Large intestine (tissue), 3 donors: ENCODE data around the gene ADAM22. TPM values are rescaled to one million over a fixed set of nuclear protein-coding genes. Genes with fewer than 3 reads are reported as not detected.

Experiments
- DNase-seq, 2 donors: peaks; one replicate each; pipeline versions ENCODE4 v3.0.0 to v3.0.0-alpha.2; 2013
- H3K27ac ChIP-seq: one replicate; pipeline ENCODE4 v1.5.1; 2013; ENCODE audit warnings: low read length
- H3K27me3 ChIP-seq: 2 replicates; pipeline ENCODE4 v1.6.1; 2013; ENCODE audit warnings: low read length; ENCODE audit not compliant: control insufficient read depth, insufficient read depth
- H3K36me3 ChIP-seq: 2 replicates; pipeline ENCODE4 v1.6.1; 2013; ENCODE audit warnings: low read length; ENCODE audit not compliant: control insufficient read depth, insufficient read depth
- H3K4me1 ChIP-seq: one replicate; pipeline ENCODE4 v1.6.1; 2013; ENCODE audit warnings: low read length; ENCODE audit not compliant: control insufficient read depth, insufficient read depth
- H3K4me3 ChIP-seq: one replicate; pipeline ENCODE4 v1.5.1; 2013; ENCODE audit warnings: low read length
- H3K9me3 ChIP-seq: one replicate; pipeline ENCODE4 v1.6.1; 2013; ENCODE audit warnings: mild to moderate bottlenecking, low read depth, low read length, moderate library complexity; ENCODE audit not compliant: control insufficient read depth
- WGBS: methylation state at CpG from one replicate; pipeline ENCODE4 v1.1.5; 2013; ENCODE audit warnings: low lambda C conversion rate; ENCODE audit not compliant: insufficient coverage; 5-methylcytosine and 5-hydroxymethylcytosine counted together
- polyA plus RNA-seq: library from polyadenylated mRNA; unstranded; fragments of 120-200 nt; gene quantifications from one replicate; pipeline ENCODE4 v1.2.1, GENCODE V29; 2013

ADAM22 gene
- polyA plus RNA-seq, 1 donor, result 5.9 TPM

- no peak overlapping the region for H3K4me3 ChIP-seq
These were observed 138.1 kb downstream of the ADAM22 start for GRCh38 chr7:88071994-88072714.

GRCh38 chr7:88072715-88073055 is 138.6 kb downstream of the ADAM22 start:
- peaks cover 4% of the 10 kb centered on the region for H3K9me3 ChIP-seq
- H3K4me1 ChIP-seq, result no peaks in the 10 kb centered on the region
- no peaks in the 10 kb centered on the region for H3K36me3 ChIP-seq
- no peak overlapping the region for H3K4me3 ChIP-seq
- DNase-seq, result no peak
- no peak overlapping the region for H3K27ac ChIP-seq
- WGBS, result no CpG with 5 or more reads among the region's 1 CpG
- H3K27me3 ChIP-seq, result no peaks in the 10 kb centered on the region

More at GRCh38 chr7:88071994-88072714, 138.1 kb downstream of the ADAM22 start:
- WGBS, result 71% methylated on average over 1 of the region's 3 CpGs
- no peaks in the 10 kb centered on the region for H3K4me1 ChIP-seq
- H3K27me3 ChIP-seq, result no peaks in the 10 kb centered on the region
- no peak for DNase-seq
- peaks cover 4% of the 10 kb centered on the region for H3K9me3 ChIP-seq
- no peak overlapping the region for H3K27ac ChIP-seq
- H3K36me3 ChIP-seq, result no peaks in the 10 kb centered on the region

GRCh38 chr7:88073626-88074025 is 139.6 kb downstream of the ADAM22 start:
- DNase-seq, result no peak
- no CpG with 5 or more reads among the region's 1 CpG for WGBS
- H3K36me3 ChIP-seq, result no peaks in the 10 kb centered on the region
- H3K4me3 ChIP-seq, result no peak overlapping the region
- H3K27me3 ChIP-seq, result no peaks in the 10 kb centered on the region
- peaks cover 4% of the 10 kb centered on the region for H3K9me3 ChIP-seq
- H3K27ac ChIP-seq, result no peak overlapping the region
- no peaks in the 10 kb centered on the region for H3K4me1 ChIP-seq

GRCh38 chr7:88075216-88075615 is 141.2 kb downstream of the ADAM22 start:
- Histone ChIP-seq H3K4me3 (no peak overlapping the region), H3K27me3 (no peaks in the 10 kb centered on the region), H3K36me3 (no peaks in the 10 kb centered on the region), H3K4me1 (no peaks in the 10 kb centered on the region), H3K9me3 (no peaks in the 10 kb centered on the region), H3K27ac (no peak overlapping the region)
- 100% methylated on average over 2 of the region's 2 CpGs for WGBS
- DNase-seq, result no peak

GRCh38 chr7:88083883-88084282 is 149.8 kb downstream of the ADAM22 start:
- H3K4me1 ChIP-seq, result no peaks in the 10 kb centered on the region
- no CpG with 5 or more reads among the region's 2 CpGs for WGBS
- H3K27ac ChIP-seq, result no peak overlapping the region
- H3K4me3 ChIP-seq, result no peak overlapping the region
- no peaks in the 10 kb centered on the region for H3K9me3 ChIP-seq
- no peaks in the 10 kb centered on the region for H3K27me3 ChIP-seq
- DNase-seq, result no peak
- H3K36me3 ChIP-seq, result no peaks in the 10 kb centered on the region

- H3K27ac ChIP-seq, result no peak overlapping the region
- WGBS, result no CpG with 5 or more reads among the region's 1 CpG
- no peaks in the 10 kb centered on the region for H3K27me3 ChIP-seq
- no peaks in the 10 kb centered on the region for H3K4me1 ChIP-seq
- no peaks in the 10 kb centered on the region for H3K36me3 ChIP-seq
- H3K4me3 ChIP-seq, result no peak overlapping the region
- DNase-seq, result no peak
- no peaks in the 10 kb centered on the region for H3K9me3 ChIP-seq
These were observed 155.5 kb downstream of the ADAM22 start for GRCh38 chr7:88089561-88089960.

GRCh38 chr7:88090240-88090639 is 156.2 kb downstream of the ADAM22 start:
- H3K9me3 ChIP-seq, result no peaks in the 10 kb centered on the region
- no peak overlapping the region for H3K4me3 ChIP-seq
- no peaks in the 10 kb centered on the region for H3K36me3 ChIP-seq
- no peaks in the 10 kb centered on the region for H3K4me1 ChIP-seq
- no CpG with 5 or more reads among the region's 1 CpG for WGBS
- H3K27me3 ChIP-seq, result no peaks in the 10 kb centered on the region
- no peak overlapping the region for H3K27ac ChIP-seq
- DNase-seq, result no peak

- 50% methylated on average over 1 of the region's 2 CpGs for WGBS
- Histone ChIP-seq H3K27me3 (no peaks in the 10 kb centered on the region), H3K9me3 (no peaks in the 10 kb centered on the region)
These were observed 156.6 kb downstream of the ADAM22 start for GRCh38 chr7:88090671-88091070.

GRCh38 chr7:88091988-88092675 is 158.1 kb downstream of the ADAM22 start:
- Histone ChIP-seq H3K27me3 (no peaks in the 10 kb centered on the region), H3K9me3 (no peaks in the 10 kb centered on the region), H3K4me1 (no peaks in the 10 kb centered on the region), H3K27ac (no peak overlapping the region), H3K4me3 (no peak overlapping the region), H3K36me3 (no peaks in the 10 kb centered on the region)
- WGBS, result 100% methylated on average over 1 of the region's 3 CpGs
- DNase-seq, result no peak

More at GRCh38 chr7:88090671-88091070, 156.6 kb downstream of the ADAM22 start:
- no peak overlapping the region for H3K4me3 ChIP-seq
- H3K27ac ChIP-seq, result no peak overlapping the region
- no peak for DNase-seq
- no peaks in the 10 kb centered on the region for H3K36me3 ChIP-seq
- H3K4me1 ChIP-seq, result no peaks in the 10 kb centered on the region

GRCh38 chr7:88092676-88092999 is 158.6 kb downstream of the ADAM22 start:
- no peak overlapping the region for H3K4me3 ChIP-seq
- no peaks in the 10 kb centered on the region for H3K27me3 ChIP-seq
- H3K4me1 ChIP-seq, result no peaks in the 10 kb centered on the region
- no peaks in the 10 kb centered on the region for H3K36me3 ChIP-seq
- DNase-seq, result no peak
- H3K27ac ChIP-seq, result no peak overlapping the region
- H3K9me3 ChIP-seq, result no peaks in the 10 kb centered on the region

GRCh38 chr7:88101769-88102168 is 167.7 kb downstream of the ADAM22 start:
- DNase-seq, result no peak
- Histone ChIP-seq H3K27me3 (no peaks in the 10 kb centered on the region), H3K36me3 (no peaks in the 10 kb centered on the region), H3K4me3 (no peak overlapping the region), H3K4me1 (no peaks in the 10 kb centered on the region), H3K27ac (no peak overlapping the region), H3K9me3 (no peaks in the 10 kb centered on the region)
- no CpG with 5 or more reads among the region's 1 CpG for WGBS
